DOHH2 (cell line): Measurements from ENCODE around the gene C3orf49.

Source experiments
- H3F3A ChIP-seq: fragments of 200-600 bp; sonication (generic), shearing (Covaris generic); 2 replicates; pipeline ENCODE4 v1.6.0; 2016; ENCODE audit warnings: antibody characterized with exemption, mild to moderate bottlenecking; ENCODE audit not compliant: control insufficient read depth, insufficient read depth
- H3K27ac ChIP-seq: fragments of 200-600 bp; sonication (generic); 2 replicates; pipeline ENCODE4 v1.5.1; 2014; ENCODE audit warnings: low read depth, mild to moderate bottlenecking, low read length, moderate library complexity
- H3K27me3 ChIP-seq: fragments of 200-600 bp; sonication (generic); 2 replicates; pipeline ENCODE4 v1.6.1; 2014; ENCODE audit warnings: mild to moderate bottlenecking, low read length, mixed read lengths; ENCODE audit not compliant: control insufficient read depth
- H3K36me3 ChIP-seq: fragments of 200-600 bp; sonication (generic); 2 replicates; pipeline ENCODE4 v1.6.1; 2014; ENCODE audit warnings: mild to moderate bottlenecking, low read length, moderate library complexity, mixed read lengths; ENCODE audit not compliant: control insufficient read depth
- H3K4me1 ChIP-seq: fragments of 200-600 bp; sonication (generic); 2 replicates; pipeline ENCODE4 v1.6.1; 2014; ENCODE audit warnings: mild to moderate bottlenecking, low read length, mixed read lengths; ENCODE audit not compliant: control insufficient read depth
- H3K4me2 ChIP-seq: fragments of 200-600 bp; sonication (generic); 2 replicates; pipeline ENCODE4 v1.6.0; 2014; ENCODE audit warnings: mild to moderate bottlenecking, low read length, moderate library complexity
- H3K4me3 ChIP-seq: fragments of 200-600 bp; sonication (generic); 2 replicates; pipeline ENCODE4 v1.5.1; 2014; ENCODE audit warnings: mild to moderate bottlenecking, low read length, mixed read lengths
- H3K79me2 ChIP-seq: fragments of 200-600 bp; sonication (generic); 2 replicates; pipeline ENCODE4 v1.6.1; 2014; ENCODE audit warnings: mild to moderate bottlenecking, low read length, mixed read lengths; ENCODE audit not compliant: control insufficient read depth
- H3K9me2 ChIP-seq: fragments of 200-600 bp; sonication (generic); replicated peaks from 2 replicates; pipeline ENCODE4 v1.6.1; 2014; ENCODE audit warnings: mild to moderate bottlenecking, low read length, mixed read lengths; ENCODE audit not compliant: control insufficient read depth
- H3K9me3 ChIP-seq: fragments of 200-600 bp; sonication (generic); 2 replicates; pipeline ENCODE4 v1.6.1; 2014; ENCODE audit warnings: antibody characterized with exemption, low read length, mixed read lengths; ENCODE audit not compliant: control insufficient read depth, insufficient read depth
- H4K20me1 ChIP-seq: fragments of 200-600 bp; sonication (generic); 2 replicates; pipeline ENCODE4 v1.6.0; 2014; ENCODE audit warnings: low read depth, mild to moderate bottlenecking, antibody characterized with exemption, low read length, moderate library complexity; ENCODE audit not compliant: control insufficient read depth, insufficient read depth
- CTCF ChIP-seq: fragments of 200-600 bp; sonication (generic); IDR thresholded peaks from one replicate; pipeline ENCODE4 v1.5.1; 2014; ENCODE audit warnings: antibody characterized with exemption, mild to moderate bottlenecking, low read depth, low read length; ENCODE audit not compliant: poor library complexity, severe bottlenecking
- EZH2phosphoT487 ChIP-seq: fragments of 200-600 bp; sonication (generic); IDR thresholded peaks from 2 replicates; pipeline ENCODE4 v1.6.1; 2017; ENCODE audit warnings: borderline replicate concordance, mild to moderate bottlenecking, antibody characterized with exemption, low read length, moderate library complexity, mixed read lengths

The C3orf49 gene

DNA sequence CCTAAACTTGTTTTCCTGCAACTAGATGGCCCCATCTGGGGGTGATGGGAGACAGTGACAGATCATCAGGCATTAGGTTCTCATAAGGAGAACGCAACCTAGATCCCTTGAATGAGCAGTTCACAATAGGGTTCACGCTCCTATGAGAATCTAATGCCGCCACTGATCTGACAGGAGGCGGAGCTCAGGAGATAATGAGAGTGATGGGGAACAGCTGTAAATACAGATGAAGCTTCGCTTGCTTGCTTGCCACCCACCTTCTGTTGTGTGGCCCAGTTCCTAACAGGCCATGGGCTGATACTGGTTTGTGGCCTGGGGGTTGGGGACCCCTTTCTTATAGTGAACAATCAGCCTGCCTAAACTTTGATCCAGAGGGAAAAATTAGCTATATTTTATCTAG, 15.2 kb upstream of the C3orf49 start:
- Histone ChIP-seq H3F3A (no peaks in the 10 kb centered on the region), H3K4me2 (no peak overlapping the region), H3K9me3 (no peaks in the 10 kb centered on the region), H4K20me1 (no peaks in the 10 kb centered on the region), H3K4me1 (no peaks in the 10 kb centered on the region), H3K4me3 (no peak overlapping the region), H3K36me3 (no peaks in the 10 kb centered on the region), H3K79me2 (no peaks in the 10 kb centered on the region), H3K9me2 (no peaks in the 10 kb centered on the region), H3K27me3 (peaks cover 4% of the 10 kb centered on the region), H3K27ac (no peak overlapping the region)
- TF ChIP-seq EZH2phosphoT487 (no peak), CTCF (no peak)

GRCh38 chr3:63807961-63808565, 11.0 kb upstream of the C3orf49 start:
- no peaks in the 10 kb centered on the region for H4K20me1 ChIP-seq
- H3F3A ChIP-seq, result no peaks in the 10 kb centered on the region
- H3K79me2 ChIP-seq, result no peaks in the 10 kb centered on the region
- H3K4me2 ChIP-seq, result no peak overlapping the region
- H3K4me1 ChIP-seq, result no peaks in the 10 kb centered on the region
- no peak overlapping the region for H3K27ac ChIP-seq
- H3K9me3 ChIP-seq, result no peaks in the 10 kb centered on the region
- H3K36me3 ChIP-seq, result no peaks in the 10 kb centered on the region
- no peaks in the 10 kb centered on the region for H3K9me2 ChIP-seq
- H3K27me3 ChIP-seq, result no peaks in the 10 kb centered on the region
- no peak for TF ChIP-seq EZH2phosphoT487
- no peak for TF ChIP-seq CTCF
- H3K4me3 ChIP-seq, result no peak overlapping the region

DNA sequence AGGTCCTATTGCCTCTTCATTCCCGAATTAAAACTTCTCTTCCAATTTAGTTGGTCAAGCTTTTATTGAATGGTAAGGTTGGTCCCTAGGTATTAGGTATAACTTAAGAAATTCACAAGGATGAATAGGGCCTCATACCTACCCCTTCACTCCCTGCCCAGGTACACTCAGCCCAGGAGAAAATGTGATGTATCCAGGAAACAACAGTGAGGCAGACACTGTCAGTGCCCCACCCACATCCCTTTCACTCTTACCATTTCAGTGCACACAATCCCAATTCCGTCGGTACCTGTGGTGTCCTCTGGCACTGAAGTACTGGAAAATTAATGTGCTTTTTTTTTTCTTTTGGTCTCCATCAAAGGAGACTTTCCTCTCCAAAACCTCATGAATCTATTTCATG, 10.5 kb upstream of the C3orf49 start:
- H3K36me3 ChIP-seq, result no peaks in the 10 kb centered on the region
- H3K27me3 ChIP-seq, result no peaks in the 10 kb centered on the region
- no peaks in the 10 kb centered on the region for H3K9me2 ChIP-seq
- H3F3A ChIP-seq, result no peaks in the 10 kb centered on the region
- H3K27ac ChIP-seq, result no peak overlapping the region
- no peaks in the 10 kb centered on the region for H3K79me2 ChIP-seq
- no peak overlapping the region for H3K4me3 ChIP-seq
- H4K20me1 ChIP-seq, result no peaks in the 10 kb centered on the region
- no peak for TF ChIP-seq CTCF
- no peak overlapping the region for H3K4me2 ChIP-seq
- no peaks in the 10 kb centered on the region for H3K4me1 ChIP-seq
- H3K9me3 ChIP-seq, result no peaks in the 10 kb centered on the region

GRCh38 chr3:63809607-63810006, 9.5 kb upstream of the C3orf49 start:
- Histone ChIP-seq H3K27me3 (no peaks in the 10 kb centered on the region), H3K4me1 (no peaks in the 10 kb centered on the region), H3K9me2 (no peaks in the 10 kb centered on the region), H3K4me2 (no peak overlapping the region), H3K4me3 (no peak overlapping the region), H3F3A (no peaks in the 10 kb centered on the region), H3K79me2 (no peaks in the 10 kb centered on the region), H3K27ac (no peak overlapping the region), H3K9me3 (no peaks in the 10 kb centered on the region), H4K20me1 (no peaks in the 10 kb centered on the region), H3K36me3 (no peaks in the 10 kb centered on the region)
- TF ChIP-seq CTCF (no peak), EZH2phosphoT487 (no peak)
